K562 (cell line): ENCODE data around the gene AGK. TPM values are rescaled to one million over a fixed set of nuclear protein-coding genes. Genes with fewer than 3 reads are reported as not detected.

Experiments used
- CLOCK ChIP-seq: fragments of 250-450 bp; sonication (Bioruptor Pico); IDR thresholded peaks from 2 replicates; pipeline ENCODE4 v1.4.0; 2020; ENCODE audit warnings: mild to moderate bottlenecking, moderate library complexity, borderline replicate concordance
- DDX20 ChIP-seq: fragments of 450-650 bp; IDR thresholded peaks from 2 replicates; pipeline ENCODE4 v1.6.1; 2016; ENCODE audit warnings: missing genetic modification characterization, low read depth, mild to moderate bottlenecking, missing compliant biosample characterization, moderate library complexity
- GABPB2 ChIP-seq: fragments of 250-450 bp; sonication (Bioruptor Pico); conservative IDR thresholded peaks from 2 replicates; pipeline ENCODE4 v1.5.1; 2021; ENCODE audit warnings: mild to moderate bottlenecking
- HINFP ChIP-seq: fragments of 450-650 bp; conservative IDR thresholded peaks from 2 replicates; pipeline ENCODE4 v1.6.1; 2016; ENCODE audit warnings: missing genetic modification characterization, low read depth, mild to moderate bottlenecking, control low read depth, missing compliant biosample characterization
- KLF16 ChIP-seq: IDR thresholded peaks from 2 replicates; pipeline ENCODE4 v1.6.1; 2016; ENCODE audit warnings: antibody characterized with exemption
- NBN ChIP-seq: fragments of 450-650 bp; IDR thresholded peaks from 2 replicates; pipeline ENCODE4 v1.6.1; 2016; ENCODE audit warnings: low read depth, mild to moderate bottlenecking
- NCOA1 ChIP-seq: fragments of 450-650 bp; IDR thresholded peaks from 2 replicates; pipeline ENCODE4 v1.6.1; 2016; ENCODE audit warnings: low read depth
- SAFB2 ChIP-seq: fragments of 200-400 bp; formaldehyde crosslinking; IDR thresholded peaks from 2 replicates; pipeline ENCODE4 v1.6.1; 2018; ENCODE audit warnings: borderline replicate concordance, low read length, low read depth, moderate library complexity; ENCODE audit not compliant: severe bottlenecking
- SIN3B ChIP-seq: fragments of 450-650 bp; IDR thresholded peaks from 2 replicates; pipeline ENCODE4 v1.6.1; 2017; ENCODE audit warnings: low read depth, mild to moderate bottlenecking, moderate library complexity
- SMAD1 ChIP-seq: fragments of 150-350 bp; IDR thresholded peaks from 2 replicates; pipeline ENCODE4 v1.6.1; 2014; ENCODE audit warnings: low read length, low read depth; ENCODE audit not compliant: partially characterized antibody
- SP1 ChIP-seq: sonication (generic); formaldehyde crosslinking; IDR thresholded peaks from 2 replicates; pipeline ENCODE4 v1.8.1; 2022; ENCODE audit warnings: mild to moderate bottlenecking, missing genetic modification reagents
- SRSF7 ChIP-seq: fragments of 200-400 bp; formaldehyde crosslinking; optimal IDR thresholded peaks from 2 replicates; pipeline ENCODE3; 2017; ENCODE audit warnings: mild to moderate bottlenecking, low read depth, low read length
- TEAD1 ChIP-seq, 2 experiments: fragments of 450-650 bp in 1 of 2; sonication (generic) in 1 of 2; formaldehyde crosslinking; IDR thresholded peaks; 2 replicates each; pipeline versions ENCODE4 v1.4.0 to v1.8.0; 2020 to 2022; ENCODE audit warnings: mild to moderate bottlenecking in 2 of 2, missing genetic modification reagents in 1 of 2
- ZNF263 ChIP-seq: sonication (generic); formaldehyde crosslinking; IDR thresholded peaks from 2 replicates; pipeline ENCODE4 v1.8.0; 2022; ENCODE audit warnings: mild to moderate bottlenecking, missing genetic modification reagents, borderline replicate concordance
- ZNF318 ChIP-seq, 2 experiments: fragments of 450-650 bp; IDR thresholded peaks; 2 replicates each; pipeline ENCODE4 v1.6.1; 2016; ENCODE audit warnings: mild to moderate bottlenecking in 2 of 2, borderline replicate concordance in 1 of 2, low read depth in 1 of 2, moderate library complexity in 1 of 2
- ZNF77 ChIP-seq: fragments of 250-450 bp; sonication (Bioruptor Pico); IDR thresholded peaks from 2 replicates; pipeline ENCODE4 v1.5.0; 2020
- polyA plus RNA-seq, 8 experiments: library from polyadenylated mRNA; depleted of rRNA in 4 of 8; stranded (reverse) in 5 of 8; unstranded in 3 of 8; fragments of >200 nt; fragmentation: Nextera tagmentation in 2 of 8; fragmentation: Illumina TruSeq in 1 of 8; extraction: Ambion mirVana in 2 of 8; extraction: Trizol in 1 of 8; gene quantifications; 2 replicates each; pipeline versions ENCODE4 v1.2.1 to v1.2.3, GENCODE V29; 2011 to 2014; ENCODE audit warnings: inconsistent platforms in 1 of 8, missing spikeins in 1 of 8
- total RNA-seq, 7 experiments: library from RNA; depleted of rRNA in 6 of 7; stranded (reverse); fragments of >200 nt in 6 of 7; fragmentation: Illumina TruSeq in 2 of 7; extraction: Trizol in 2 of 7; gene quantifications; 2 replicates each; pipeline versions ENCODE4 v1.2.1 to v1.2.3, GENCODE V29; 2011 to 2021; ENCODE audit warnings: low replicate concordance in 1 of 7

AGK gene
- total and polyA plus RNA-seq, 9 of the 15 experiments (the other 6 are each of a cell fraction or from before 2014, with no cell fraction given): 50.7 to 128 (median 71.8) TPM

GRCh38 chr7:141654551-141654950 is 103.3 kb downstream of the AGK start (continued):
- TF ChIP-seq SAFB2: no peak
- TF ChIP-seq SRSF7: no peak
- no peak for TF ChIP-seq ZNF77 (CRISPR knock-in tag)
- TF ChIP-seq SIN3B: no peak
- no peak for TF ChIP-seq DDX20 (tag)
- TF ChIP-seq HINFP: no peak
- TF ChIP-seq ZNF318 (IDR thresholded peaks at IDR 0.05; ENCODE audit: borderline replicate concordance in 1 of 2, low read depth in 1 of 2): no peak
- no peak for TF ChIP-seq GABPB2
- TF ChIP-seq ZNF263 (CRISPR knock-in tag): peak; percentile 95
- TF ChIP-seq NBN: no peak
- TF ChIP-seq TEAD1 (CRISPR knock-in tag; IDR thresholded peaks at IDR 0.05): no peak
- peak; percentile 47; the same call in 1 of the 2 replicates for TF ChIP-seq KLF16
- TF ChIP-seq SMAD1: no peak
- no peak for TF ChIP-seq SP1
- TF ChIP-seq CLOCK (CRISPR knock-in tag): no peak
- TF ChIP-seq NCOA1: no peak
